HepG2 (cell line): ENCODE results near the gene MTSS2. TPM values are rescaled to one million over a fixed set of nuclear protein-coding genes. Genes with fewer than 3 reads are reported as not detected.

Experiments used
- ATAC-seq: fragments of 200-7000 bp; cut with Tn5 transposase; 3 replicates; pipeline ENCODE4 v1.9.1; 2020; ENCODE audit warnings: mild to moderate bottlenecking, moderate library complexity
- BruUV-seq: library from RNA; stranded (reverse); fragments of 400-500 nt; replicated peaks from 2 replicates; lab custom pipeline; 2021; lab: Mats Ljungman, UMichigan
- CTCF ChIA-PET: fragments of 300-600 bp; formaldehyde crosslinking; extraction: SDS; loops from one replicate; lab custom pipeline; 2021; ENCODE audit warnings: low total read pairs, inconsistent platforms, low intra/inter-chr PET ratio; lab: Yijun Ruan, JAX
- POLR2A ChIA-PET: fragments of 350-600 bp; sonication (Branson Sonifier 250); formaldehyde crosslinking; loops from one replicate; lab custom pipeline; 2020; ENCODE audit warnings: antibody characterized with exemption, inconsistent platforms; lab: Yijun Ruan, JAX
- DNase-seq: peaks from one replicate; pipeline ENCODE4 v3.0.0-alpha.2; 2015; ENCODE audit warnings: low spot score
- FAIRE-seq: peaks from 3 replicates; lab custom pipeline; 2011; peaks lifted over from hg19 to GRCh38; lab: Jason Lieb, UNC
- H2AFZ ChIP-seq: one replicate; pipeline ENCODE4 v1.6.1; 2011; ENCODE audit warnings: low read length, inconsistent platforms
- H3K27ac ChIP-seq: fragments of 300-600 bp; 3 replicates; pipeline ENCODE4 v1.8.0; 2011; ENCODE audit warnings: mixed run types, mild to moderate bottlenecking, mixed read lengths, low read length, inconsistent platforms; ENCODE audit not compliant: insufficient read depth; ENCODE audit errors: extremely low read length
- H3K27me3 ChIP-seq, 2 experiments: fragments of 200-600 bp in 1 of 2; 2 replicates in 1 of 2; 3 replicates in 1 of 2; pipeline versions ENCODE4 v1.6.0 to v1.8.0; 2011; ENCODE audit warnings: low read length in 2 of 2, mild to moderate bottlenecking in 2 of 2, moderate library complexity in 2 of 2, inconsistent platforms in 1 of 2; ENCODE audit not compliant: insufficient read depth in 2 of 2, control insufficient read depth in 1 of 2
- H3K36me3 ChIP-seq, 2 experiments: fragments of 200-600 bp in 1 of 2; replicated peaks in 1 of 2; 2 replicates in 1 of 2; 3 replicates in 1 of 2; pipeline versions ENCODE4 v1.5.1 to v1.8.0; 2011; ENCODE audit warnings: low read length in 2 of 2, inconsistent platforms in 1 of 2; ENCODE audit not compliant: insufficient read depth in 2 of 2, control insufficient read depth in 1 of 2
- H3K4me1 ChIP-seq: 2 replicates; pipeline ENCODE4 v1.5.1; 2012; ENCODE audit warnings: low read length, inconsistent platforms; ENCODE audit not compliant: insufficient read depth
- H3K4me2 ChIP-seq: 2 replicates; pipeline ENCODE4 v1.6.0; 2011; ENCODE audit warnings: low read depth, low read length, inconsistent platforms
- H3K4me3 ChIP-seq, 3 experiments: fragments of 200-600 bp in 1 of 3; sonication (generic), shearing (Covaris generic) in 1 of 3; replicated peaks in 1 of 3; 2 replicates each; pipeline ENCODE4 v1.5.1; 2011 to 2016; ENCODE audit warnings: low read length in 3 of 3, inconsistent platforms in 2 of 3, low read depth in 2 of 3, mild to moderate bottlenecking in 2 of 3, control low read depth in 1 of 3, mixed read lengths in 1 of 3; ENCODE audit not compliant: insufficient read depth in 1 of 3
- H3K79me2 ChIP-seq: one replicate; pipeline ENCODE4 v1.6.1; 2011; ENCODE audit warnings: low read length, inconsistent platforms; ENCODE audit not compliant: insufficient read depth
- H3K9ac ChIP-seq: 2 replicates; pipeline ENCODE4 v1.6.0; 2011; ENCODE audit warnings: mild to moderate bottlenecking, low read depth, low read length, inconsistent platforms; ENCODE audit not compliant: insufficient read depth
- H3K9me3 ChIP-seq: 2 replicates; pipeline ENCODE4 v1.5.1; 2012; ENCODE audit warnings: mild to moderate bottlenecking, low read length
- H4K20me1 ChIP-seq: 2 replicates; pipeline ENCODE4 v1.6.0; 2011; ENCODE audit warnings: inconsistent platforms, mild to moderate bottlenecking, low read length, moderate library complexity; ENCODE audit not compliant: insufficient read depth
- BRD4 ChIP-seq: sonication (generic); formaldehyde crosslinking; IDR thresholded peaks from 2 replicates; pipeline ENCODE4 v1.4.0; 2020; ENCODE audit warnings: missing genetic modification reagents
- CC2D1A ChIP-seq: sonication (generic); formaldehyde crosslinking; IDR thresholded peaks from 2 replicates; pipeline ENCODE4 v1.8.1; 2023; ENCODE audit warnings: mild to moderate bottlenecking, missing genetic modification reagents
- FOXA1 ChIP-seq, 2 experiments: fragments of 450-650 bp in 1 of 2; sonication (generic) in 1 of 2; formaldehyde crosslinking in 1 of 2; IDR thresholded peaks; 2 replicates each; pipeline versions ENCODE4 v1.4.0 to v1.6.1; 2016 to 2020; ENCODE audit warnings: missing genetic modification reagents in 1 of 2
- JUND ChIP-seq: sonication (generic); formaldehyde crosslinking; IDR thresholded peaks from 2 replicates; pipeline ENCODE4 v1.8.0; 2022; ENCODE audit warnings: mild to moderate bottlenecking, missing genetic modification reagents
- KLF15 ChIP-seq: sonication (generic); formaldehyde crosslinking; IDR thresholded peaks from 2 replicates; pipeline ENCODE4 v1.8.1; 2023; ENCODE audit warnings: borderline replicate concordance, mild to moderate bottlenecking, inconsistent platforms, missing genetic modification reagents, mixed read lengths
- NFATC3 ChIP-seq: sonication (generic); formaldehyde crosslinking; IDR thresholded peaks from 2 replicates; pipeline ENCODE4 v1.5.1; 2020; ENCODE audit warnings: mild to moderate bottlenecking, missing genetic modification reagents
- NR2C2 ChIP-seq: sonication (generic); formaldehyde crosslinking; IDR thresholded peaks from 2 replicates; pipeline ENCODE4 v1.4.0; 2020; ENCODE audit warnings: missing genetic modification reagents, mild to moderate bottlenecking, moderate library complexity, borderline replicate concordance
- SMC3 ChIP-seq: IDR thresholded peaks from 2 replicates; pipeline ENCODE4 v1.6.1; 2011; ENCODE audit warnings: low read length, improper control_type of control experiment
- SOX6 ChIP-seq, 2 experiments: fragments of 450-650 bp in 1 of 2; sonication (generic) in 1 of 2; formaldehyde crosslinking in 1 of 2; IDR thresholded peaks; 2 replicates each; pipeline versions ENCODE4 v1.4.0 to v1.6.1; 2017 to 2020; ENCODE audit warnings: antibody characterized with exemption in 1 of 2, mild to moderate bottlenecking in 1 of 2, missing genetic modification reagents in 1 of 2
- ZFP37 ChIP-seq: sonication (generic); formaldehyde crosslinking; IDR thresholded peaks from 2 replicates; pipeline ENCODE4 v1.4.0; 2020; ENCODE audit warnings: missing genetic modification reagents, borderline replicate concordance
- ZFY ChIP-seq: sonication (generic); formaldehyde crosslinking; IDR thresholded peaks from 2 replicates; pipeline ENCODE4 v1.4.0; 2020; ENCODE audit warnings: missing genetic modification reagents
- ZNF552 ChIP-seq: sonication (generic); formaldehyde crosslinking; IDR thresholded peaks from 2 replicates; pipeline ENCODE4 v1.9.0; 2022; ENCODE audit warnings: missing genetic modification reagents, mild to moderate bottlenecking, borderline replicate concordance
- ZNF616 ChIP-seq: sonication (generic); formaldehyde crosslinking; IDR thresholded peaks from 2 replicates; pipeline ENCODE4 v1.5.0; 2020; ENCODE audit warnings: low read depth, mild to moderate bottlenecking, missing genetic modification reagents
- ZNF713 ChIP-seq: sonication (generic); formaldehyde crosslinking; IDR thresholded peaks from 2 replicates; pipeline ENCODE4 v1.4.0; 2020; ENCODE audit warnings: mild to moderate bottlenecking, missing genetic modification reagents
- ZNF83 ChIP-seq: sonication (generic); formaldehyde crosslinking; IDR thresholded peaks from 2 replicates; pipeline ENCODE4 v1.4.0; 2020; ENCODE audit warnings: missing genetic modification reagents, mild to moderate bottlenecking, borderline replicate concordance
- WGBS: methylation state at CpG from one replicate; pipeline ENCODE4 v1.1.6; 2017; ENCODE audit warnings: low lambda C conversion rate; 5-methylcytosine and 5-hydroxymethylcytosine counted together
- in situ Hi-C: cut with HindIII; loops from 2 replicates; pipeline ENCODE4 v1.10.0; 2017; ENCODE audit warnings: low pct_unique_long_range_greater_than_20kb; ENCODE audit not compliant: extremely low pct_ligation_motif_present
- intact Hi-C: fragments of 100-400 bp; cut with micrococcal nuclease; formaldehyde crosslinking; loops from one replicate; pipeline ENCODE4 v1.10.0; 2022; ENCODE audit not compliant: unreplicated experiment
- polyA plus RNA-seq, 8 experiments: library from polyadenylated mRNA; depleted of rRNA in 3 of 8; stranded (reverse) in 7 of 8; unstranded in 1 of 8; fragments of >200 nt; fragmentation: Illumina TruSeq in 4 of 8; extraction: Trizol in 4 of 8; gene quantifications; 2 replicates each; pipeline versions ENCODE4 v1.2.1 to v1.2.3, GENCODE V29; 2011 to 2016; ENCODE audit warnings: low read depth in 4 of 8, missing spikeins in 1 of 8, mixed read lengths in 1 of 8; ENCODE audit not compliant: insufficient read depth in 1 of 8
- total RNA-seq, 5 experiments: library from RNA; depleted of rRNA; stranded (reverse); fragments of >200 nt; fragmentation: Illumina TruSeq; extraction: Trizol; gene quantifications; 2 replicates each; pipeline ENCODE4 v1.2.3, GENCODE V29; 2016; ENCODE audit warnings: low read depth in 1 of 5
- TF ChIP-seq, protein P1 (sequence below): sonication (generic); formaldehyde crosslinking; IDR thresholded peaks from 2 replicates; pipeline ENCODE4 v1.4.0; 2020; ENCODE audit warnings: missing genetic modification reagents, borderline replicate concordance
- TF ChIP-seq, protein P2 (sequence below): IDR thresholded peaks from 2 replicates; pipeline ENCODE4 v1.6.1; 2016; ENCODE audit warnings: low read depth

Gene MTSS2
- total and polyA plus RNA-seq, 2 of the 13 experiments (the other 11 are each of a cell fraction or from before 2014, with no cell fraction given): 132 to 242 TPM

DNA sequence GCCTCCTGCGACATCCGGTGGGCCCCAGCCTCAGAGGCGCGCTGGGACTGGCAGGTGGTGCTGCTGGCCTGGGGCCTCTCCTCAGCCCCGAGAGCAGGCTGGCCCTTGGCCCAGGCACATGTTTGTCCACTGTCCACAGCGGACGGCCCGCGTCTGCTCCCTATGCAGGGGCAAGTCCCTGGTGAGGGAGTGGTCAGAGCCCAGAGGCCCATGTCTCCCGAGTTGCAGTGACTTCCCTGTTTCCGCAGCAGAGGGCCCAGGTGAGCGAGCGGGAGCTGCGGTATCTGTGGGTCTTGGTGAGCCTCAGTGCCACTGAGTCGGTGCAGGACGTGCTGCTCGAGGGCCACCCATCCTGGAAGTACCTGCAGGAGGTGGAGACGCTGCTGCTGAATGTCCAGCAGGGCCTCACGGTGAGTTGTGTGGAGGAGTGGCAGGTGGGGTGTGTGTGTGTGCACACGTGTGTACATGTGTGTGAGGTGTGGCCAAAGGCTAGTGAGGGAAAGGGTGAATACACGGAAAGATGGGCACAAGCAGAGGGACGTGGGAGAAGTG, 29.1 kb downstream of the MTSS2 start (continued):
- TF ChIP-seq ZNF552: peak; percentile 58; the same call in 1 of the 2 replicates
- TF ChIP-seq KLF15 (CRISPR knock-in tag): no peak
- peak; percentile 89 for TF ChIP-seq ZFY (CRISPR knock-in tag)
- peak; percentile 92; the same call in 1 of the 2 replicates for TF ChIP-seq ZNF713 (CRISPR knock-in tag)
- no peak for TF ChIP-seq SOX6 (IDR thresholded peaks at IDR 0.05)
- TF ChIP-seq SOX6 (CRISPR knock-in tag; IDR thresholded peaks at IDR 0.05): peak; percentile 59
- TF ChIP-seq NFATC3 (CRISPR knock-in tag): no peak
- TF ChIP-seq FOXA1 (IDR thresholded peaks at IDR 0.05): no peak
- TF ChIP-seq FOXA1 (CRISPR knock-in tag; IDR thresholded peaks at IDR 0.05): peak; percentile 15; the same call in 1 of the 2 replicates
- TF ChIP-seq CC2D1A (CRISPR knock-in tag): peak; percentile 97; the same call in 1 of the 2 replicates

DNA sequence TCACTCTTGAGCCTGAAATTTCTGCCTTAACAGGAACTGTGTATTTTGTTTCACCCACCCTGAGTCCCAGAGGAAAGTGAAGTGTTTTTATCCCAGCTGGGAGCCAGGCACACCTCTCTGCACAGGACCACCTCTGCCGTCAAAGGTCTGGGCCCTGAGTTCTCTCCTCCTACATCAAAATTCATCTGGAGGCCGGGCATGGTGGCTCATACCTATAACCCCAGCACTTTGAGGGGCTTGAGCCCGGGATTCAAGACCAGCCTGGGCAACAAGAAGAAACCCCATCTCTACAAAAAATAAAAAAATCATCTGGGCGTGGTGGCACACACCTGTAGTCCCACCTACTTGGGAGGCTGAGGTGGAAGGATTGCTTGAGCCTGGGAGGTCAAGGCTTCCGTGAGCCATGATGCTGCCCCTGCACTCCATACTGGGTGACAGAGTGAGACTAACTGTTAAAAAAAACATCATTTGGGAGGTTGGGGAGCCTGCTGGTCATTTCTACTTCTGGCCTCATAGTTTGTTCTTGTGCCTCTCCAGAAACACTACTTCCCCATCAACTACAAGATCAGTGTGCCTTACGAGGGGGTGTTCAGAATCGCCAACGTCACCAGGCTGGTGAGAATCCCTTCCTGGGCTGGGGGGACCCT, 29.7 kb downstream of the MTSS2 start:
- Histone ChIP-seq H3K9me3 (no peaks in the 10 kb centered on the region), H2AFZ (peak overlapping the region; percentile 55), H3K27ac (no peak overlapping the region), H3K27me3 (peaks cover 1 to 5% of the 10 kb centered on the region in 2 experiments; a peak in 2 of 5 replicates), H3K36me3 (no peaks in the 10 kb centered on the region), H3K4me2 (peak overlapping the region; percentile 80), H4K20me1 (no peaks in the 10 kb centered on the region), H3K4me3 (peak overlapping the region; percentile 8 to 67 (median 39); a peak in 5 of 6 replicates), H3K4me1 (peaks cover 43% of the 10 kb centered on the region), H3K79me2 (no peaks in the 10 kb centered on the region), H3K9ac (peak overlapping the region; percentile 48)
- intact Hi-C loops (loop anchor here (1.0 kb wide), 1 partner anchor 115 kb away; no protein-coding TSS in a partner anchor), in situ Hi-C loops (loop anchor here (5.0 kb wide), 1 partner anchor 111 kb away; no protein-coding TSS in a partner anchor)
- POLR2A ChIA-PET: interaction anchor here (1.0 to 2.1 kb wide), 4 partner anchors 27 to 115 kb away, joined by 3 to 6 read pairs (median 4); no protein-coding TSS in a partner anchor
- CTCF ChIA-PET: interaction anchor here (0.6 to 1.8 kb wide), 3 partner anchors 82 to 329 kb away, joined by 3 to 17 read pairs (median 7); no protein-coding TSS in a partner anchor
- DNase-seq: no peak
- WGBS: 38% methylated on average over 8 of the region's 8 CpGs
- no peak for FAIRE-seq
- ATAC-seq: no peak
- BruUV-seq: no TSS peak
- TF ChIP-seq ZNF83 (CRISPR knock-in tag) (peak; percentile 17; the same call in 1 of the 2 replicates), NR2C2 (CRISPR knock-in tag) (0 out of 2 replicates have a peak, but pooled peaks have one; percentile 59), SMC3 (no peak), ZNF616 (CRISPR knock-in tag) (no peak), ZFP37 (CRISPR knock-in tag) (0 out of 2 replicates have a peak, but pooled peaks have one; percentile 25), JUND (CRISPR knock-in tag) (no peak), BRD4 (0 out of 2 replicates have a peak, but pooled peaks have one; percentile 8)
- TF ChIP-seq, protein P1, sequence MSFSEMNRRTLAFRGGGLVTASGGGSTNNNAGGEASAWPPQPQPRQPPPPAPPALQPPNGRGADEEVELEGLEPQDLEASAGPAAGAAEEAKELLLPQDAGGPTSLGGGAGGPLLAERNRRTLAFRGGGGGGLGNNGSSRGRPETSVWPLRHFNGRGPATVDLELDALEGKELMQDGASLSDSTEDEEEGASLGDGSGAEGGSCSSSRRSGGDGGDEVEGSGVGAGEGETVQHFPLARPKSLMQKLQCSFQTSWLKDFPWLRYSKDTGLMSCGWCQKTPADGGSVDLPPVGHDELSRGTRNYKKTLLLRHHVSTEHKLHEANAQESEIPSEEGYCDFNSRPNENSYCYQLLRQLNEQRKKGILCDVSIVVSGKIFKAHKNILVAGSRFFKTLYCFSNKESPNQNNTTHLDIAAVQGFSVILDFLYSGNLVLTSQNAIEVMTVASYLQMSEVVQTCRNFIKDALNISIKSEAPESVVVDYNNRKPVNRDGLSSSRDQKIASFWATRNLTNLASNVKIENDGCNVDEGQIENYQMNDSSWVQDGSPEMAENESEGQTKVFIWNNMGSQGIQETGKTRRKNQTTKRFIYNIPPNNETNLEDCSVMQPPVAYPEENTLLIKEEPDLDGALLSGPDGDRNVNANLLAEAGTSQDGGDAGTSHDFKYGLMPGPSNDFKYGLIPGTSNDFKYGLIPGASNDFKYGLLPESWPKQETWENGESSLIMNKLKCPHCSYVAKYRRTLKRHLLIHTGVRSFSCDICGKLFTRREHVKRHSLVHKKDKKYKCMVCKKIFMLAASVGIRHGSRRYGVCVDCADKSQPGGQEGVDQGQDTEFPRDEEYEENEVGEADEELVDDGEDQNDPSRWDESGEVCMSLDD: 0 out of 2 replicates have a peak, but pooled peaks have one; percentile 6
- TF ChIP-seq, protein P2, sequence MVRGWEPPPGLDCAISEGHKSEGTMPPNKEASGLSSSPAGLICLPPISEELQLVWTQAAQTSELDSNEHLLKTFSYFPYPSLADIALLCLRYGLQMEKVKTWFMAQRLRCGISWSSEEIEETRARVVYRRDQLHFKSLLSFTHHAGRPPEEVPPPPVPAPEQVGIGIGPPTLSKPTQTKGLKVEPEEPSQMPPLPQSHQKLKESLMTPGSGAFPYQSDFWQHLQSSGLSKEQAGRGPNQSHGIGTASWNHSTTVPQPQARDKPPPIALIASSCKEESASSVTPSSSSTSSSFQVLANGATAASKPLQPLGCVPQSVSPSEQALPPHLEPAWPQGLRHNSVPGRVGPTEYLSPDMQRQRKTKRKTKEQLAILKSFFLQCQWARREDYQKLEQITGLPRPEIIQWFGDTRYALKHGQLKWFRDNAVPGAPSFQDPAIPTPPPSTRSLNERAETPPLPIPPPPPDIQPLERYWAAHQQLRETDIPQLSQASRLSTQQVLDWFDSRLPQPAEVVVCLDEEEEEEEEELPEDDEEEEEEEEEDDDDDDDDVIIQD (CRISPR knock-in tag): no peak
